ENCODE measurements around the gene HNRNPC.
"Not testable (repeated sequence)": the region's sequence is repeated elsewhere in the genome, so short reads cannot be mapped to it uniquely, and the experiment has no call there.

HNRNPC gene

GRCh38 chr14:21191809-21192446 is 77.3 kb downstream of the HNRNPC start:
- DNase-seq (ENCODE audit: low read depth): peak; percentile 50

GRCh38 chr14:21191261-21191808 is 77.9 kb downstream of the HNRNPC start:
- no peak for DNase-seq (ENCODE audit: low read depth)

- DNase-seq (ENCODE audit: low read depth): no peak
These were observed 83.8 kb downstream of the HNRNPC start for GRCh38 chr14:21185491-21185890.

- DNase-seq (ENCODE audit: low read depth): no peak
These were observed 85.0 kb downstream of the HNRNPC start for GRCh38 chr14:21184254-21184653.

- DNase-seq (ENCODE audit: low read depth): no peak
These were observed 87.1 kb downstream of the HNRNPC start for GRCh38 chr14:21182166-21182565.

- DNase-seq (ENCODE audit: low read depth): no peak
These were observed 98.1 kb downstream of the HNRNPC start for GRCh38 chr14:21171128-21171527.

- no peak for DNase-seq (ENCODE audit: low read depth)
These were observed 99.7 kb downstream of the HNRNPC start for GRCh38 chr14:21169573-21169972.

GRCh38 chr14:21168055-21168454 is 101.2 kb downstream of the HNRNPC start:
- DNase-seq (ENCODE audit: low read depth): no peak

GRCh38 chr14:21165670-21166069 is 103.6 kb downstream of the HNRNPC start:
- DNase-seq (ENCODE audit: low read depth): not testable (repeated sequence)

- not testable (repeated sequence) for DNase-seq (ENCODE audit: low read depth)
These were observed 104.1 kb downstream of the HNRNPC start for GRCh38 chr14:21165002-21165605.

- DNase-seq (ENCODE audit: low read depth): no peak
These were observed 105.4 kb downstream of the HNRNPC start for GRCh38 chr14:21163871-21164291.

- no peak for DNase-seq (ENCODE audit: low read depth)
These were observed 107.2 kb downstream of the HNRNPC start for GRCh38 chr14:21162081-21162480.

- DNase-seq (ENCODE audit: low read depth): no peak
These were observed 109.1 kb downstream of the HNRNPC start for GRCh38 chr14:21160061-21160610.
